Renal cortical epithelial cell (primary cell): ENCODE measurements around the gene CHST12. TPM values are rescaled to one million over a fixed set of nuclear protein-coding genes. Genes with fewer than 3 reads are reported as not detected.
"Not testable (repeated sequence)": the region's sequence is repeated elsewhere in the genome, so short reads cannot be mapped to it uniquely, and the experiment has no call there.

ENCODE experiments used
- DNase-seq: peaks from one replicate; pipeline ENCODE4 v3.0.0-alpha.2; 2011; ENCODE audit warnings: low read depth
- total RNA-seq: library from RNA; depleted of rRNA; stranded (reverse); fragments of >200 nt; gene quantifications from 2 replicates; pipeline ENCODE4 v1.2.3, GENCODE V29; 2014

The CHST12 gene
- total RNA-seq, 1 donor from 2014 or later: 15.1 TPM

GRCh38 chr7:2460188-2460587 lies 56.8 kb downstream of the CHST12 start:
- DNase-seq: no peak

DNA sequence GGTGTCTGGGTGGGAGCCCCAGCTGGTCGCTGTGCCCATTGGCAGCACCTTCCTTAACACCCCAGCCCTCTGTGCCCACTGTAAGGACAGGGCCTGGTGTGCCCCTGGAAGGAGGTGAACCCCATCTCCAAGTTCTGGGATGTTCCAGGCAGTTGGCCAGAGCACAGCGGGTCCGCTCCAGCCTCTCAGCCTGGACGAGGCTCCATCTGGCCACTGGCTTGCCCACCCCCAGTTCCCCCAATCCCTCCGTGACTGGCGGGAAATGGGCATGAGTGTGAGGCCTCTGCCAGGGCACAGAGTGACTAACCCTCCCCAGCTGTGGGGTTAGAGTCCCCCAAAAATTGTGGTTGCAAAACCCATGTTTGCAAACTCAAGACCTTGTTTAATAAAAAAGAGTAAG lies 57.2 kb downstream of the CHST12 start:
- DNase-seq: no peak

GRCh38 chr7:2461268-2462026 lies 58.0 kb downstream of the CHST12 start:
- DNase-seq: no peak

DNA sequence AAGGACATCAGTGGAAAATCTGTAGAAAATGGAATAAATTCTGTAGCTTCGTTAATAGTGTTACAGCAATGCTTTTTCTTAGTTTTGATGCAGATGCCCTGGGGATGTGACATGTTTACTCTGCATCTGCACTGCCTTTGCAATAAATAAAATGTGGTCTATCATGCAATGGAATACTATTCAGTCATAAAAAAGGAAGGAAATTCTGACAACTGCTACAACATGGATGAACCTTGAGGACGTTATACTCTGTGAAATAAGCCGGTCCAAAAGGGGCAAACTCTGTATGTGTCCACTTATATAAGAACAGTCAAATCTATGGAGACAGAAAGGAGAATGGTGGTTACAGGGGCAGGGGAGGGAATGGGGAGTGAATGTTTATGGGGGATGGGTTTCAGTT lies 59.3 kb downstream of the CHST12 start:
- no peak for DNase-seq

DNA sequence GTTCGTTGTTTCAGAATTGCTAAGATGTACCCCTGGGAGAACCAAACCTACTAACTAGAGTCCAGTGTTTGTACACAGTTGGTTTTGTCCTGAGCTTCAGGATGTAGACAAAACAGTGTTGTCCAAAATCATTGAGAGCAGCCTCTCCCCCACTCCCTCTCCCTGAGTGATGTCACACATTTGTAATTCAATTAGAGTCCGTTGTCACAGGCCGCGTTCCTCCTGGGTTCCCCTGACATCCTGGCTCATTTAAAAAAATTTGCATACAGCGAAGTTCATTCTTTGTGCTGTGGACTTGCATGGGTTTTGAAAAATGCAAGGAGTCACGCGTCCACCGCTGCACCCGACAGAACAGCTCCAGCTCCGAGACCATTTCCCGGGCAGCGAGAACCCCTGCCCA lies 62.5 kb downstream of the CHST12 start:
- DNase-seq: no peak

DNA sequence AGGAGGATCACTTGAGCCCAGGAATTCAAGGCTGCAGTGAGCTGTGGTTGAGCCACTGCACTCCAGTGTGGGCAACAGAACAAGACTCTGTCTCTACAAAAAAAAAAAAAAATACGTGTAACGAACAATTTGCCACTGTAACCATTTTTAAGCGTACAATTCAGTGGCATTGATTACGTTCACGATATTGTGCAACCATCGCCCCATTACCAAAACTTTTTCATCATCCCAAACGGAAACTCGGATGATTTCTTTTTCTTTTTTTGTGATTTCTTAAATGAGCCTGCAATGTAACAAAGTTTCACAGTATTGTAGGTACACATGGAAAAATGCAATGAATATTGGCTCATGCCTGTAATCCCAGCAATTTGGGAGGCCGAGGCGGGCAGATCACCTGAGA lies 63.3 kb downstream of the CHST12 start:
- no peak for DNase-seq

DNA sequence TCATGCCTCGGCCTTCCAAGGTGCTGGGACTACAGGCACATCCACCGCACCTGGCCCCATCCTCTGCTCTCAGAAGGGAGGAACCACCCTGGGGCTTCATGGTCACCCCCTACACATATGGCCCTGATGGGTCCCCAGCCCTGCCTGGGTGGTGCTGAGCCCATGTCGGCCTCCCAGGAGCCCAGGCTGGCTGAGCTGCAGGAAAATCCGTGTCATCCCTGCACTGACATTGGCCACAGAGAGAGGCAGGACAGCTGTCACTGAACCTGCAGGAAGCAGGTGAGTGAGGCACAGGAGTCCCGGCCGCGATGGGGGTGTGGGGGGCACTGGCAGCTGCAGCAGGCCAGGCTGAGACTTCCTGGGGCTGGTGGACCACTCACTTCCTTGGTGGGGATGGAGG lies 64.8 kb downstream of the CHST12 start:
- no peak for DNase-seq

DNA sequence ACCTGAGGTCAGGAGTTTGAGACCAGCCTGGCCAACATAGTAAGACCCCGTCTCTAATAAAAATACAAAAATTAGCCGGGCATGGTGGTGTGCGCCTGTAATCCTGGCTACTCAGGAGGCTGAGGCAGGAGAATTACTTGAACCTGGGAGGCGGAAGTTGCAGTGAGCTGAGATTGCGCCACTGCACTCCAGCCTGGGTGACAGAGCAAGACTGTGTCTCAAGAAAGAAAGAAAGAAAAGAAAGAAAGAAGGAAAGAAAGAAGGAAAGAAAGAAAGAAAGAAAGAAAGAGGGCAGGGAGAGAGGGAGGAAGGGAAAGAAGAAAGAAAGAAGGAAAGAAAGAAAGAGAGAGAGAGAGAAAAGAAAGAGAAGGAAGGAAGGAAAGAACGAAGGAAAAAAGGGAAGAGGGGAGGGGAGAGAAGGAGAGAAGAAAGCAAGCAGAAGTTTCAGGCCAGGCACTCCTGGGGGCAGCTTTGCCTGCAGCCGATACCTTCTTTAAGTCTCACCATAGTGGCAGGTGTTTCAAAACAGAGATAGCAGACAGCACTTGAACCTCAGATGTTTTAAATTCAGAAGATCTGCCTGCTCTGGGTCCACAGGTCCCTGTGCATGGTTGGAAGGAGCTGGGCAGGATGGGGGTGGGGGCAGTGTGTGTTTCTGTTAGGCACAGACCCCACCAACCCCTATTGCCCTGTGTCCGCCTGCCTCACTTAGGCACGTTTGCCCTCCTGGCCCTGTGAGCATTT lies 66.2 kb downstream of the CHST12 start:
- not testable (repeated sequence) for DNase-seq

DNA sequence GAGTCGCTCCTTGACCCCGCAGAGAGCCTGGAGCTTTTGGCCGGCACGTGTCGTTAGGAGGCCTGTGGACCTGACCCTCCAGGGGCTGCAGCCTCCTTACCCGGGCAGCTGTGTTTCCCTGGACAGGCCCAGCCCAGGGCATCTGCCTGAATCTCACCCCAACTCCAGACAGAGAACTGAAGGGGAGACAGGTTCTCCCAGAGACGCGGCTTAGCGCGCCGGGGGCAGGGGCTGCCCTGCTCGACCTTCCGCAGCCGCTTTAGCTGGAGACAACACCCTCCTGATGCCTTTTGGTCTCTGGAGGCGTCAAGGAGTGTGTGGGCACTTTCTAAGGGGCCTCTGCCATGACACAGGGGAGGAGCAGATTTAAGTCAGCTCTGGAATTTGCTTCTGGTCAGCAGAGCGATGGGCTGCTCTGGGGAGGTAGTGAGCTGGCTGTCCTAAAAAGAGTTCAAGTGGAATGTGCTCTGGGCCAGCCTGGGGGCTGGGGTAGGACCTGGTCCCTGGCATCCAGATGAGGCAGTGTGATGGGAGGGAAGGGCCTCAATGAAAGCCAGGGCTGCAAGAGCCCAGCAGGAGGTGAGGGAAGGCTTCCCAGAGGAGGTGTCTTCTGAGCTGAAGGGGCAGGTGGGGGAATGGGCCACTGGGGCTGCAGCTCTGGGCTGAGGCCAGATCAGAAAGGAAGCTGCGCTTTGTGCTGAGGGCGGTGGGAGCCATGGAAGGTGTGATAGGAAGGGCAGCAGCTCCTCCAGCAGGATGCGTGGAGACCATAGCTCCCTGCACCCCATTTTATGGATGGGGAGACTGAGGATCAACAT lies 67.0 kb downstream of the CHST12 start:
- DNase-seq: no peak

DNA sequence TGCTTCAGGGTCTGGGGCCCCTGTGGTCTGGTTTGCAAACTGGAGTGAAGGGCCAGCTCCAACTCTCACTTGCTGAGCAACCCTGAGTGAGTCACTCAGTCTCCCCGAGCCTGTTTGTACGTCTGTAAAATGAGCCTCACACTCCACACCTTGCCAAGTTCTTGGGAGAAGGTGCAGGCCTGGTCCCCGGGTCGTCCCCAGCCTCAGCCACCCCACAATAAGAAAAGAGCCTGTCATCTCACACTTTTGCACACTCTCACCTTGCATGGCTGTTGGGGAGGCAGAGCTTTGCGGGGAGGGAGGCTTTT lies 67.6 kb downstream of the CHST12 start:
- DNase-seq: no peak

GRCh38 chr7:2471396-2471795 lies 68.0 kb downstream of the CHST12 start:
- no peak for DNase-seq

DNA sequence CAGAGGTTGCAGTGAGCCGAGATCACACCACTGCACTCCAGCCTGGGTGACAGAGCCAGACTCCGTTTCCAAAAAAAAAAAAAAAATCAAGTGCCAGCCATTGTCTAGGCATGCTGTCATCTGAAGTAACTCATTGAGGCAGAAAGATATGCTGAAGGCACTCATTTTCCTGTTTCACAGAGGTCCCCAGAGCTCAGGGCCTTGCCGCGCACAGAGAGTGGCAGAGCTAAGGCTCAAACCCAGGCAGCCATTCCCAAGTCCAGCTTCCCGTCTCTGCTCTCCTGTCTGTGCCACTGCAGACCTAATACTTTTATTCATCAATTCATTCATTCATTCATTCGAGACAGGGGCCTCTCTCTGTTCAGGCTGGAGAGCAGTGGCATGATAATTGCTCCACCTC lies 69.3 kb downstream of the CHST12 start:
- no peak for DNase-seq

DNA sequence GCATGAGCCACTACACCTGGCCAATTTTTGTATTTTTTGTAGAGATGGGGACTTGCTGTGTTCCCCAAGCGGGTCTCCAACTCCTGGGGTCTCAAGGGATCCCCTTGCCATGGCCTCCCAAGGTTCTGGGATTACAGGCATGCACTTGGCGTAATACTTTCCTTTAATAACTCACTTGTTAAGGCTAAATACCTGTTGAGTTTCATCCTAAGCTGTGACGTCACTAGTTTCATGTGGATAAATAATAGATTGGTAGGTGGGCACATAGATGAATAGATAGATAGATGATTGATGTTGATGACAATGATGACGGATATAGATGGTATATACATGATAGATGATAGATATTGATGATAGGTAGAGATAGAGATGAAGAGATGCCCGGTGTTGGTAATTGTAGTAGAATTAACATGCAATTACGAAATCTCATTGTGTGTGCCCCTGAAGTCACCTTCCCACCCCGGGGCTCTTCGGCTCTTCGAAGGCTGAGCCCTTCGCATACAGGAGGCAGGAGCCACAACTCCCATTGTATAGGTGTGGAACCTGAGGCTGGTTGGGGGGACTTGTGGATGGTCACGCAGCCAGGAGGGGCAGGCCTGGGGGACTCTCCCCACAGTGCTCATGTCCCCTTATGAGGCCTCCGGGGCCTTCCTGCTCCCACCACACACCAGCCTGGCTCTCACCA lies 70.2 kb downstream of the CHST12 start:
- DNase-seq: no peak

- no peak for DNase-seq
Observed at GRCh38 chr7:2474224-2474623, 70.8 kb downstream of the CHST12 start.

- no peak for DNase-seq
Observed at GRCh38 chr7:2474813-2475677, 71.6 kb downstream of the CHST12 start.

DNA sequence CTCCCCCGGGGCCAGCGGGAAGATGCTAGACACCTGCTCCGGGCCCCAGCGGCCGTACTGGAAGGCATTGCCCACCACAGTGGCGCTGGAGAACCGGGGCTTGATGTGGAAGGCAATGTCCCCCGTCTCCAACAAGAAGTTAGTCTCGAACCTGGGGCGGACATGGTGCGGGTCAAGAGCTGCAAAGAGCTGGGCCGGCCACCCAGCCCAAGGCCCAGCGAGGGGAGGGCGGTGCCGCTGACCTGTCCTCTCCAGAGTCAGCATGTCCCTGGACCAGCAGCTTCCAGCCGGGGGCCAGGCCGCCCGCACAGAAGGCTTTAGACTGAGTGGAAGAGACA lies 72.2 kb downstream of the CHST12 start:
- DNase-seq: no peak

DNA sequence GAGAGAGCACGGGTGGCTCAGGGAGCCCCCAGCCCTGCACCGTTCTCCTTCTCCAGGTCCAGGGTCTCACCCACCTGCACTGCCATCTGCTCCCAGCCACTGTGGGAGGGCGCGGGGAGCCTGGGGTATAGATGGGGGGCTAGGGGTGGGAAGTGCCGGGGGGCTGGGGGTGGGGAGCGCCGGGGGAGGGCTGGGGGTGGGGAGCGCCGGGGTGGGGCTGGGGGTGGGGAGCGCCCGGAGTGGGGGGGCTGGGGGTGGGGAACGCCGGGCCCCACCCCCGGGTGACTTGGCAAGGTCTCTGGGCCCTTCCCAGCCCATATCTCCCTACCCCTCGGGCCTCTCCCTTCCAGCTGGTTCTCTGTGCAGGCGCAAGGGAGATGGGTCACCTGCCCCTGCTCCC lies 72.9 kb downstream of the CHST12 start, which contains the start of gene GRIFIN:
Gene GRIFIN, minus strand, starts transcription at position 101 of the 400 bp plus-strand sequence. Its CDS starts 15 bp downstream, at position 86.
- DNase-seq: no peak

- DNase-seq: no peak
Observed at GRCh38 chr7:2476776-2477446, 73.5 kb downstream of the CHST12 start.

GRCh38 chr7:2477447-2478398 lies 74.3 kb downstream of the CHST12 start:
- peak; percentile 7 for DNase-seq
